ENCODE measurements around the gene RCBTB1. TPM values are rescaled to one million over a fixed set of nuclear protein-coding genes. Genes with fewer than 3 reads are reported as not detected.

RCBTB1 gene
- polyA plus RNA-seq, 1 of the 3 experiments (the other 2 are of a cell fraction): 13.2 TPM

DNA sequence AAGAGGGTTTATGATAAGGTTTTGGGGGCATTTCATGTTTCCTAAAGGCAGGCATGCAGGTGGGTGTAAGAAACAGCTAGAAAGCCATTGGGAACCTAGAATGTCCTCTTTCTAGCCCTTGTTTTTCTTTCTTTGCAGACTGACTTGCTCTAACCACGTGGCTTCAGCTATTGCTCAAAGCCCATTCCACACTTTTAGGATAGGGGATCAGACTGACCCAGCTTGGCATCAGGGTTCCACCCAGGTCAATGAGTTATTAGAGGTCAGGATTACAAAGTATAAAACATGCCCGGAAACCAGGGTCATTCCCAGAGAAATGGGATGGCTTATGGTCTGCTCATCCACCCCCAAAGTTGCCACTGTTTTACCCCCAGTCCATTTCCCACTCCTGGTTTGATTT lies 72.8 kb downstream of the RCBTB1 start:
- ChIA-PET CTCF (no interaction called here), POLR2A (no interaction called here)
- TF ChIP-seq IRF3 (IDR thresholded peaks at IDR 0.05; ENCODE audit: low read depth, low read length): no peak
- TF ChIP-seq REST (IDR thresholded peaks at IDR 0.05; ENCODE audit: low read depth, low read length): no peak
- no peak for TF ChIP-seq TEAD4 (IDR thresholded peaks at IDR 0.05; ENCODE audit: borderline replicate concordance, insufficient read depth)
- TF ChIP-seq SMC3 (IDR thresholded peaks at IDR 0.05; ENCODE audit: low read depth, low read length): no peak
- TF ChIP-seq POLR2AphosphoS5 (IDR thresholded peaks at IDR 0.05; ENCODE audit: low read depth, low read length): no peak
- TF ChIP-seq USF1 (IDR thresholded peaks at IDR 0.05; ENCODE audit: borderline replicate concordance, low read depth): no peak
- no peak for TF ChIP-seq RFX5 (IDR thresholded peaks at IDR 0.05; ENCODE audit: low read length)
- TF ChIP-seq YY1 (IDR thresholded peaks at IDR 0.05; ENCODE audit: low read depth): no peak
- TF ChIP-seq RAD21 (IDR thresholded peaks at IDR 0.05; ENCODE audit: low read length): no peak
- no peak for TF ChIP-seq EZH2phosphoT487 (IDR thresholded peaks at IDR 0.05; ENCODE audit: borderline replicate concordance, low read depth)
- TF ChIP-seq, protein P1, sequence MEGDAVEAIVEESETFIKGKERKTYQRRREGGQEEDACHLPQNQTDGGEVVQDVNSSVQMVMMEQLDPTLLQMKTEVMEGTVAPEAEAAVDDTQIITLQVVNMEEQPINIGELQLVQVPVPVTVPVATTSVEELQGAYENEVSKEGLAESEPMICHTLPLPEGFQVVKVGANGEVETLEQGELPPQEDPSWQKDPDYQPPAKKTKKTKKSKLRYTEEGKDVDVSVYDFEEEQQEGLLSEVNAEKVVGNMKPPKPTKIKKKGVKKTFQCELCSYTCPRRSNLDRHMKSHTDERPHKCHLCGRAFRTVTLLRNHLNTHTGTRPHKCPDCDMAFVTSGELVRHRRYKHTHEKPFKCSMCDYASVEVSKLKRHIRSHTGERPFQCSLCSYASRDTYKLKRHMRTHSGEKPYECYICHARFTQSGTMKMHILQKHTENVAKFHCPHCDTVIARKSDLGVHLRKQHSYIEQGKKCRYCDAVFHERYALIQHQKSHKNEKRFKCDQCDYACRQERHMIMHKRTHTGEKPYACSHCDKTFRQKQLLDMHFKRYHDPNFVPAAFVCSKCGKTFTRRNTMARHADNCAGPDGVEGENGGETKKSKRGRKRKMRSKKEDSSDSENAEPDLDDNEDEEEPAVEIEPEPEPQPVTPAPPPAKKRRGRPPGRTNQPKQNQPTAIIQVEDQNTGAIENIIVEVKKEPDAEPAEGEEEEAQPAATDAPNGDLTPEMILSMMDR (IDR thresholded peaks at IDR 0.05): no peak
- Histone ChIP-seq H3K36me3 (replicated peaks in 1 of 2; ENCODE audit: control insufficient read depth in 1 of 2, insufficient read depth in 2 of 2, low read length in 1 of 2) (no peaks in the 10 kb centered on the region), H2AFZ (ENCODE audit: low read depth) (no peak overlapping the region), H3K9me3 (no peaks in the 10 kb centered on the region), H3K4me1 (ENCODE audit: control insufficient read depth in 1 of 2, insufficient read depth in 2 of 2, low read depth in 1 of 2, low read length in 1 of 2) (no peaks in the 10 kb centered on the region), H3K4me2 (no peak overlapping the region), H3K9ac (no peak overlapping the region), H3K27me3 (ENCODE audit: insufficient read depth) (no peaks in the 10 kb centered on the region), H4K20me1 (ENCODE audit: insufficient read depth) (no peaks in the 10 kb centered on the region), H3K79me2 (ENCODE audit: insufficient read depth) (no peaks in the 10 kb centered on the region), H3F3A (replicated peaks; ENCODE audit: insufficient read depth) (no peaks in the 10 kb centered on the region), H3K27ac (ENCODE audit: low read depth in 2 of 2, low read length in 1 of 2) (no peak overlapping the region), H3K9me2 (no peaks in the 10 kb centered on the region), H3K4me3 (ENCODE audit: low read depth in 2 of 2, low read length in 1 of 2) (no peak overlapping the region)
- no peak for DNase-seq
- WGBS (ENCODE audit: low lambda C conversion rate): 65% methylated on average over 2 of the region's 2 CpGs
